GM23338 (cell line): ENCODE measurements around the gene PTRH1. TPM values are rescaled to one million over a fixed set of nuclear protein-coding genes. Genes with fewer than 3 reads are reported as not detected.

ENCODE experiments used
- ATAC-seq: fragments of 200-7000 bp; cut with Tn5 transposase; 3 replicates; pipeline ENCODE4 v1.9.1; 2020
- DNase-seq: peaks from one replicate; pipeline ENCODE4 v3.0.0-alpha.2; 2015; ENCODE audit warnings: low spot score
- H2AFZ ChIP-seq: fragments of 200-600 bp; sonication (generic); 2 replicates; pipeline ENCODE4 v1.8.0; 2016; ENCODE audit warnings: antibody characterized with exemption, mild to moderate bottlenecking, moderate library complexity
- H3F3A ChIP-seq: fragments of 200-600 bp; sonication (generic); replicated peaks from 2 replicates; pipeline ENCODE4 v1.8.0; 2017; ENCODE audit warnings: antibody characterized with exemption, mixed run types, low read depth
- H3K27ac ChIP-seq: fragments of 200-600 bp; sonication (generic); 2 replicates; pipeline ENCODE4 v1.6.1; 2016; ENCODE audit warnings: low read depth
- H3K27me3 ChIP-seq: fragments of 200-600 bp; sonication (generic); 2 replicates; pipeline ENCODE4 v1.8.0; 2016; ENCODE audit warnings: mild to moderate bottlenecking, mixed run types, moderate library complexity; ENCODE audit not compliant: insufficient read depth
- H3K36me3 ChIP-seq: fragments of 200-600 bp; sonication (generic); 2 replicates; pipeline ENCODE4 v1.8.0; 2016; ENCODE audit warnings: mild to moderate bottlenecking; ENCODE audit not compliant: insufficient read depth
- H3K4me1 ChIP-seq: fragments of 200-600 bp; sonication (generic); 2 replicates; pipeline ENCODE4 v1.8.0; 2016; ENCODE audit warnings: mild to moderate bottlenecking, moderate library complexity; ENCODE audit not compliant: insufficient read depth
- H3K4me2 ChIP-seq: fragments of 200-600 bp; sonication (generic); 2 replicates; pipeline ENCODE4 v1.7.1; 2017; ENCODE audit warnings: mixed run types
- H3K4me3 ChIP-seq: fragments of 200-600 bp; sonication (generic); 2 replicates; pipeline ENCODE4 v1.6.1; 2016; ENCODE audit warnings: mixed run types
- H3K79me2 ChIP-seq: fragments of 200-600 bp; sonication (generic); replicated peaks from 2 replicates; pipeline ENCODE4 v1.8.0; 2017; ENCODE audit warnings: mild to moderate bottlenecking; ENCODE audit not compliant: insufficient read depth
- H3K9me2 ChIP-seq: fragments of 200-600 bp; sonication (generic); 2 replicates; pipeline ENCODE4 v1.8.0; 2017; ENCODE audit not compliant: insufficient read depth
- H4K20me1 ChIP-seq: fragments of 200-600 bp; sonication (generic); replicated peaks from 2 replicates; pipeline ENCODE4 v1.8.0; 2017; ENCODE audit warnings: mild to moderate bottlenecking; ENCODE audit not compliant: insufficient read depth
- H3K27ac Mint-ChIP-seq: 2 replicates; pipeline ENCODE4 v1.8.0; 2020; ENCODE audit warnings: inconsistent platforms, mild to moderate bottlenecking, moderate library complexity, mixed read lengths
- H3K27me3 Mint-ChIP-seq: 3 replicates; pipeline ENCODE4 v1.8.0; 2022; ENCODE audit warnings: low read depth, mild to moderate bottlenecking, moderate library complexity, mixed read lengths, inconsistent platforms; ENCODE audit not compliant: insufficient read depth, poor library complexity
- H3K36me3 Mint-ChIP-seq: 3 replicates; pipeline ENCODE4 v1.8.0; 2021; ENCODE audit warnings: low read depth, mild to moderate bottlenecking, inconsistent platforms, moderate library complexity, mixed read lengths
- H3K4me1 Mint-ChIP-seq: 3 replicates; pipeline ENCODE4 v1.8.0; 2020; ENCODE audit warnings: mild to moderate bottlenecking, inconsistent platforms, mixed read lengths
- H3K4me3 Mint-ChIP-seq: 3 replicates; pipeline ENCODE4 v1.8.0; 2021; ENCODE audit warnings: moderate library complexity, mild to moderate bottlenecking, inconsistent platforms, mixed read lengths
- H3K9me3 Mint-ChIP-seq: 3 replicates; pipeline ENCODE4 v1.8.0; 2020; ENCODE audit warnings: moderate library complexity, mild to moderate bottlenecking, inconsistent platforms, mixed read lengths
- CREB1 ChIP-seq: fragments of 250-450 bp; sonication (Bioruptor Pico); IDR thresholded peaks from 2 replicates; pipeline ENCODE4 v1.5.0; 2020; ENCODE audit warnings: low read depth, mild to moderate bottlenecking, moderate library complexity
- ETS1 ChIP-seq: IDR thresholded peaks from 2 replicates; pipeline ENCODE4 v1.6.1; 2016; ENCODE audit warnings: antibody characterized with exemption
- EZH2 ChIP-seq: fragments of 200-600 bp; sonication (generic); IDR thresholded peaks from one replicate; pipeline ENCODE4 v1.8.0; 2017; ENCODE audit warnings: antibody characterized with exemption, mild to moderate bottlenecking, low read depth; ENCODE audit not compliant: unreplicated experiment
- JUNB ChIP-seq: IDR thresholded peaks from one replicate; pipeline ENCODE4 v1.6.1; 2016; ENCODE audit warnings: antibody characterized with exemption; ENCODE audit not compliant: unreplicated experiment
- NANOG ChIP-seq: IDR thresholded peaks from 2 replicates; pipeline ENCODE4 v1.6.1; 2016; ENCODE audit warnings: antibody characterized with exemption, borderline replicate concordance
- POLR2AphosphoS5 ChIP-seq: IDR thresholded peaks from 2 replicates; pipeline ENCODE4 v1.6.1; 2016; ENCODE audit warnings: antibody characterized with exemption, low read depth
- REST ChIP-seq: IDR thresholded peaks from one replicate; pipeline ENCODE4 v1.6.1; 2018; ENCODE audit warnings: antibody characterized with exemption; ENCODE audit not compliant: unreplicated experiment
- STAT1 ChIP-seq: IDR thresholded peaks from one replicate; pipeline ENCODE4 v1.6.1; 2016; ENCODE audit warnings: antibody characterized with exemption; ENCODE audit not compliant: unreplicated experiment
- ZNF114 ChIP-seq: fragments of 250-450 bp; sonication (Bioruptor Pico); IDR thresholded peaks from 2 replicates; pipeline ENCODE4 v1.5.0; 2020; ENCODE audit warnings: mild to moderate bottlenecking, moderate library complexity
- ZNF331 ChIP-seq: fragments of 250-450 bp; sonication (Bioruptor Pico); IDR thresholded peaks from 2 replicates; pipeline ENCODE4 v1.5.0; 2020; ENCODE audit warnings: low read depth, mild to moderate bottlenecking, moderate library complexity
- ZNF462 ChIP-seq: fragments of 250-450 bp; sonication (Bioruptor Pico); IDR thresholded peaks from 2 replicates; pipeline ENCODE4 v1.5.0; 2020; ENCODE audit warnings: mild to moderate bottlenecking, moderate library complexity
- polyA plus RNA-seq: library from polyadenylated mRNA; unstranded; fragments of >200 nt; fragmentation: Nextera tagmentation; extraction: Ambion mirVana; gene quantifications from 2 replicates; pipeline ENCODE4 v1.2.1, GENCODE V29; 2016
- total RNA-seq: library from RNA; depleted of rRNA; stranded (reverse); fragments of >200 nt; shearing (Covaris generic); gene quantifications from 2 replicates; pipeline ENCODE4 v1.2.3, GENCODE V29; 2014

PTRH1 gene
- total and polyA plus RNA-seq, 2 experiments from 2014 or later: 15.1 to 18.6 TPM

GRCh38 chr9:127723444-127723843, 8.0 kb upstream of the PTRH1 start (continued):
- no peak for TF ChIP-seq ZNF114 (CRISPR knock-in tag)
- TF ChIP-seq REST: no peak
- TF ChIP-seq POLR2AphosphoS5: no peak
- no peak for TF ChIP-seq JUNB
- TF ChIP-seq STAT1: no peak

GRCh38 chr9:127723013-127723412, 7.5 kb upstream of the PTRH1 start:
- H3K9me3 Mint-ChIP-seq: no peaks in the 10 kb centered on the region
- no peak overlapping the region for H3K27ac Mint-ChIP-seq
- no peak overlapping the region for H3K4me3 Mint-ChIP-seq
- H3K4me3 ChIP-seq: no peak overlapping the region
- peaks cover 14% of the 10 kb centered on the region for H3K4me1 Mint-ChIP-seq
- no peaks in the 10 kb centered on the region for H3K27me3 ChIP-seq
- no peaks in the 10 kb centered on the region for H4K20me1 ChIP-seq
- peaks cover 8% of the 10 kb centered on the region for H3K27me3 Mint-ChIP-seq
- peaks cover 10% of the 10 kb centered on the region for H3K4me1 ChIP-seq
- H3K36me3 ChIP-seq: no peaks in the 10 kb centered on the region
- no peak overlapping the region for H3K4me2 ChIP-seq
- H3K9me2 ChIP-seq: no peaks in the 10 kb centered on the region
- no peak for DNase-seq
- no peak overlapping the region for H3K27ac ChIP-seq
- H3F3A ChIP-seq: 0 out of 2 replicates have a peak, but pooled peaks cover 3% of the 10 kb centered on the region
- ATAC-seq: no peak
- no peaks in the 10 kb centered on the region for H3K79me2 ChIP-seq
- no peaks in the 10 kb centered on the region for H3K36me3 Mint-ChIP-seq
- H2AFZ ChIP-seq: no peak overlapping the region
- no peak for TF ChIP-seq POLR2AphosphoS5
- TF ChIP-seq ZNF462 (CRISPR knock-in tag): no peak
- no peak for TF ChIP-seq ZNF331 (CRISPR knock-in tag)
- no peak for TF ChIP-seq NANOG
- TF ChIP-seq REST: no peak
- no peak for TF ChIP-seq ETS1
- TF ChIP-seq ZNF114 (CRISPR knock-in tag): no peak
- TF ChIP-seq CREB1 (CRISPR knock-in tag): no peak
- no peak for TF ChIP-seq JUNB
- TF ChIP-seq EZH2: no peak
